GM18508 (cell line): ENCODE measurements around the gene BHLHA9.
"Not testable (repeated sequence)": the region's sequence is repeated elsewhere in the genome, so short reads cannot be mapped to it uniquely, and the experiment has no call there.

Experiments
- ATAC-seq: cut with Tn5 transposase; IDR thresholded peaks from one replicate; pipeline ENCODE4 v1.9.1; 2021; ENCODE audit warnings: moderate number of reproducible peaks; ENCODE audit not compliant: insufficient read depth, unreplicated experiment

The BHLHA9 gene

DNA sequence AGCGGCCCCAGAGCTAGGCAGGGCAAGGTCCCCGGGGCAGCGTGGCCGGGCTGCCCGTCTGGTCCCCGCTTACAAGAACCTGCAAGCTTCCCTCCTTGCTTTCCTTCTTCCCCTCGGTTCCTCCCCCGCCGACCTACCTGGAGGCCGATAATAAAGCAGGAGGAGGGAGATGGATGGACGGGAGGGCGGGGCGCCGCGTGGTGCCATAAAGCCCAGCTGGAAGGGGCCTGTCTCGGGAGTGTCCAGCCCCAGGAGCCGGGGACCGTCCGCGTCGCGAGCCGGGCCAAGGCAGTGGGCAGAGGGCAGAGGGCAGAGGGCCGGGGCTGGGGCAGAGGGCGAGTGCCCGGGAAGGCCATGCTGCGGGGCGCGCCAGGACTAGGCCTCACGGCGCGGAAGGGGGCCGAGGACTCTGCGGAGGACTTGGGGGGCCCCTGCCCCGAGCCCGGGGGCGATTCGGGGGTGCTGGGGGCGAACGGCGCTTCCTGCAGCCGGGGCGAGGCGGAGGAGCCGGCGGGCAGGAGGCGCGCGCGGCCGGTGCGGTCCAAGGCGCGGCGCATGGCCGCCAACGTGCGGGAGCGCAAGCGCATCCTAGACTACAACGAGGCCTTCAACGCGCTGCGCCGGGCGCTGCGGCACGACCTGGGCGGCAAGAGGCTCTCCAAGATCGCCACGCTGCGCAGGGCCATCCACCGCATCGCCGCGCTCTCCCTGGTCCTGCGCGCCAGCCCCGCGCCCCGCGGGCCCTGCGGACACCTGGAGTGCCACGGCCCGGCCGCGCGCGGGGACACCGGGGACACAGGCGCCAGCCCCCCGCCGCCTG is at the start of gene BHLHA9:
Gene BHLHA9, plus strand, starts transcription at position 235 of the 820 bp plus-strand sequence. Its CDS starts 120 bp downstream, at position 355.
- no peak for ATAC-seq

DNA sequence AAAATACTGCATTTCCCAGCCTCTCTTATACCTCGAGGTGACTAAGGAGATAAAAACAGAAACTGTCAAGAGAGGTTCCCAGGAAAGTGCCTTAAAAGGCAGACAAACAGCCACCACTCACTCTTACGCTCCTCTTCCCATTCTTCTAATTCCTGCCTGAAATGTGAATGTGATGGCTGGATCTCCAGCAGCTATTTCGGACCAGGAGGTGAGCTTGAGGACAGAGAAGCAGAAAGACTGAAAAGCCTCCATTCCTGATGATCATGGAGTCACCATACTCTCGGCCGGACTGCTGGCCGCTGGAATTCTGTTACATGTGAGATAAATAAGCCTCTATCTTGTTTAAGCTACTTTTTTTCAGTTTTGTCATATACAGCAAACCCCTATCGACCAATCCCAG is 49.0 kb upstream of the BHLHA9 start:
- ATAC-seq = no peak

DNA sequence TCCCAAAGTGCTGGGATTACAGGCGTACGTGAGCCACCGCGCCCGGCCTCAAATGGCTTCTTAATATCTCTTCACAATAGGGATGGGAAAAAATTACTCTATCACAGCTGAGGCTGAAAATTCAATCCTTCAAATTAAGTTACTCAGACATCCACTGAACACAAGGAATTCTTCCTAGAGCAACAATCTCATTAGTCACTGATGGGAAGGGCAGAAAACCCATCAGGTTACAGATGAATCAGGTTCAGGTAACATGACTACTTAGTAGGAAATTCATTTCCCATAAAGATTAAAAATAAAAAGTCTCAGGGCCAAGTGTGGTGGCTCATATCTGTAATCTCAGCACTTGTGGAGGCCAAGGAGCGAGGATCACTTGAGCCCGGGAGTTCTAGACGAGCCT is 47.9 kb upstream of the BHLHA9 start:
- ATAC-seq = no peak

DNA sequence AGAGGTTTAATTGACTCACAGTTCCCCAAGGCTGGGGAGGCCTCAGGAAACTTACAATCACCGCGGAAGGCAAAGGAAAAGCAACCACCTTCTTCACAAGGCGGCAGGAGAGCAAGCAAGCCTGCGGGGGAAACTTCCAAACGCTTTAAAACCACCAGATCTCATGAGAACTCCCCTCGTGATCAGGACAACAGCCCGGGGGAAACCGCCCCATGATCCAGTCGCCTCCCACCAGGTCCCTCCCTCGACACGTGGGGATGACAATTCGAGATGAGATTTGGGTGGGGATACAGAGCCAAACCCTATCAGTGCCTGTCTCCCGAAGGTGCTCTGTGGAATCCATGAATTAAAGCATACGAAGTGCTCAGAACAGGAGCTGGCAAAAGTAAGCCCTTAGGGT is 46.6 kb upstream of the BHLHA9 start:
- ATAC-seq = no peak

DNA sequence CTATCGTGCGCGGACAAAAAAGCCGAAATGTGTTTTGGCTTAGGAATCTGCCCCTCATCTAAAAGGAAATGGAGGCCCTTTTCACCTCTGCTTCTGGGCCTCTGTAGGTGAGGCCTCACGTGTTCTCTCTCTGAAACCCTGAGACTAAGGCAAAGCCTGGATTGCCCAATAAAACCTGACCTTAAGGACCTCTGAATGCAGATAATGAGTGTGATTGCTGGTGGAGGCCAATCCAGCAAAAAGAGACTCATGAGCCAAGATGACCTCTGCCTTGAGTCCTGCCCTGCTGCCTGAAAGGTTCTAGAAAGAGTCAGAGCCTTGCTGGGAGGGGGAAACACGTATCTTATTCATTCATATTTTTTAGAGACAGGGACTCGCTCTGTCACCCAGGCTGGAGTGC is 45.9 kb upstream of the BHLHA9 start:
- ATAC-seq = no peak

DNA sequence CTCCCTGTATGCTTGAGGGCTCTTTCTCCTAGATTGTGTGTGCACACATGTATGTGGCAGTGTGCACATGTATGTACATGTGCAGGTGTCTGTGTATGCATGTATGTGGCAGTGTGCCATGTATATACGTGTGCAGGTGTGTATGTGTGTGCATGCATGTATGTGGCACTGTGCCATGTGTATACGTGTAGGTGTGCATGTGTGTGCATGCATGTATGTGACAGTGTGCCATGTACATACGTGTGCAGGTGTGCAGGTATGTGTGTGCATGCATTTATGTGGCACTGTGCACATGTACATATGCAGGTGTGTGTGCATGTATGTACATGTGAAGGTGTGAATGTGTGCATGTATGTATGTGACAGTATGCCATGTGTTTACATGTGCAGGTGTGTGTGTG is 43.9 kb upstream of the BHLHA9 start:
- ATAC-seq = no peak

DNA sequence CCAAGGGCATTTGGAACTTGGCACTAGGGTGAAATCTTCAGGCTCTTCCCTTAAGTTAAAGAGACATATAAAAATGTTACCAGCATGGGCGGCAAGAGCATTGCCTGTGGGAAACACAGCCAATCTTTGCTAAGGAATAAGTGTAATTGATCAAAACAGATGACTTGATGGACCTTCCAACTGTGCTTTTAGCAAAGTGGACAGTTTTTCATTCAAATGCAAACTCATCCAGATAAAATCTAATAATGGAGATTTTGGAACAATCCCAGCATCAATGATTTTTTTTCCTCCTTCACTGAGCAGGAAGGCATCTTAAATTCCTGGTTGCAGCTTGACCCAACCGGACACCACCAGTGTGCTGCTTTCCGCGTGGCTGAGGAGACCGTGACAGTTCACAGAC is 42.9 kb upstream of the BHLHA9 start:
- no peak for ATAC-seq

DNA sequence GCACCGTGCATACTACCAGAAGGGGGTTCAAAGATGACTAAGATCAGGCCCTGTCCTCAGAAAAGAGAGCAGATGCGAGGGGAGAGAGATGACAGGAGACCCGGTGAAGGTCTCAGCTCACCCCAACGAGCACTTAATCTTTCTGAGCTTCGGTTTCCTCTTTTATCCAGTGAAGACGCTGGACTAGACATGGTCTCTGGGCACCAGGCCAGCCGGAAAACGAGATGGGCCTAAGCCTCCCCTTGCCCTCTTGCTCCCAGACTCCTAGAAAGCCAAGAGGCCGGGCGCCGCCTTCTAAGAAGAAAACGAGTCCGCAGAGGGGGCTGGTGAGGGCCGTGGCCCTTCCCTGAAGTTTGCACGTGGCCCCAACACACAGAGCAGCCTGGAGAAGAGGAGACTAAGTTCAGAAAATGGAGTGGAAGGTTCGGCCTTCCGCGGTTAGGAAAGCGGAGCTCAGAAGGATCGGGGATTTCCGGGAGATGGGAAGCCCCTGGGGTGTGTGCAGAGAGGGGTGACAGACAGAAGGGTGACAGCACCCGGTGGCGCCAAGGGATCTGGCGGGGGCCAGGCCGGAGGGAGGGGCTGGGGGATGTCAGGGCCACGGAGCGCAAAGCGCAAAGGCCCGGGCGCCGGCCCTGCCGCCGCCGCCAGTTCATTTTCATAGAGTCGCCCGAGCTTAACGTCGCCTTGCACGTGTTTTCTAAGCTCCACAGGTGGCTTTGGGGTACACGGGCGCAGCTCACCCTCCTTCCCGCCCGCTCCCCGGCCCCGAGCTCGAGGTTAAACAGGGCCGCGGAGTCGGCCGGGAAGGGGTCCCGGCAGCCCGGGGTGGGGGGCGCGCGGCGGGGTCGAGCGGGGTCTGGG is 42.1 kb upstream of the BHLHA9 start:
- ATAC-seq = no peak

DNA sequence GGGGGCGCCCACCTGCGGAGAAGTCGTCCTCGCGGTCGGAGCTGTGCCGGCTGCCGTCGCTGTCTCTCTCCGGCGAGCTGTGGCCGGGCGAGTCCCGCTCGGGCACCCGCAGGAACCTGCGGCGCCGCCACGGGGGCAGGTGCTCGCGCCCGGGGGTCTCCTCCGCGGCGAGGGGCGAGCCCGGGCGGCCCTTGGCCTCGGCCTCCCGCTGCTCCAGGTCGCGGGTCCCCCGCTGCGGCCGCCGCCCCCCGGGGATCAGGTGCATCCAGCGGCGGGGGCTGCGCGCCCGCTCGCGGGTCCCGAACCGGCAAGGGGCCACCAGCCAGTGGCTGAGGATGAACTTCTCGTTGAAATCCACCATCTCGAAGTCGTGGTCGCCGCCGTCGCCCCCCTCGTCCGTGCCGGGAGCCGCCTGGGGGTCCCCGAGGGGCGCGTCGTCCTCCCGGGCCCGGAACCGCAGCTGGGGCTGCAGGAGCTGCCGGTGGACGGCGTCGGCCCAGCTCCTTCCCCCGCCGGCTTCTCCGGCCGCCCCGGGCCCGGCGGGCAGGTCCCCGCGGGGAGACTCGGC is 41.4 kb upstream of the BHLHA9 start:
- ATAC-seq = no peak

DNA sequence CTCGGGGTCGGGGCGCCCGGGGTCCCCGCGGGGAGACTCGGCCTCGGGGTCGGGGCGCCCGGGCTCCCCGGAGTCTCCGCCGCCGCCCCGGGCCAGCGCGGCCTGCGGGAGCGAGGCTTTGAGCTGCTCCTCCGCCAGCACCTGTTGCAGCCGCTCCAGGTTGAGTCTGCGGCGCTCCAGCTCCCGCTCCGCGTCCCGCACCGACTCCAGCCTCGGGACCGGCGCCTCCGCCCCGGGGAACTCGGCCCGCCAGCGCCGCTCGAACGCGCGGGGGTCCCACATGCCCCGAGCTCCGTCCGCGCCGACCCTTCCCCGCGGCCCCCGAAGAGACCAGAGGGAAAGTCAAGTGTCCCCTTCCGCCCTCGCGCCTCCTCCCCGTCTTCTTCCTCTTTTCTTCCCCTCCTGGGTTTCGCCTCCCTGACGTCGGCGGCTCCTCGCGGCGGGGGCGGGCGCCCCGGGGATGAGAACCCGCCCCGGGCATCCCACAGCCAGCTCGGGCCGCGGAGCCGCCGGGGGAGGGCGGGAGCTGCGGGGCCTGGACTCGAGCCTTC is 40.8 kb upstream of the BHLHA9 start:
- ATAC-seq = no peak

DNA sequence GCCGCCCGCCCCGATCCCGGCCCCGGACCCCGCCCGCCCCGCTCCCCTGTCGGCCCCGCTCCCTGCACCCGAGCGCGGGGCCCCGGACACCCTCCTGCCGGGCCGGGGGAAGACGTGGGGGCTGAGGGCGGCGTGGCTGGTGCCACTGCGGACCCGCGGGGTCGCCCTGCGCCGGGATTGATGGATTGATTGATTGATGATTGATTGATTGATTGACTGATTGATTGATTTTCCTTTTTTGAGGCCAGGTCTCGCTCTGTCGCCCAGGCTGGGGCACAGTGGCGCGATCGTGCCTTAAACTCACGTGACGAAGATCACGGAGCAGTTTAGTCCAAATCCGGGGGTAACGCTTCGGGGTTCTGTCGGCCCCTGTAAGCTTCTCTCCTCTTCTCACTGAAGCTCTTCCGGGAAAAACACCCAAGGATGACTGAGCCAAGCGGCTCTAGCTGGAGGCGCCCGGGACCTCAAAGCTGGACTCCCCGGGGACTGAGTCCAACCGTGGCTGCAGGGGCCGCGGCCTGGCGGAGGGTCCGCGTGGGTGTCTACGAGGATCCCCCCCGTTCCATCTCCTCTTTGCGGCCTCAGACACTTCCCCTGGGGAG is 40.2 kb upstream of the BHLHA9 start:
- no peak for ATAC-seq

DNA sequence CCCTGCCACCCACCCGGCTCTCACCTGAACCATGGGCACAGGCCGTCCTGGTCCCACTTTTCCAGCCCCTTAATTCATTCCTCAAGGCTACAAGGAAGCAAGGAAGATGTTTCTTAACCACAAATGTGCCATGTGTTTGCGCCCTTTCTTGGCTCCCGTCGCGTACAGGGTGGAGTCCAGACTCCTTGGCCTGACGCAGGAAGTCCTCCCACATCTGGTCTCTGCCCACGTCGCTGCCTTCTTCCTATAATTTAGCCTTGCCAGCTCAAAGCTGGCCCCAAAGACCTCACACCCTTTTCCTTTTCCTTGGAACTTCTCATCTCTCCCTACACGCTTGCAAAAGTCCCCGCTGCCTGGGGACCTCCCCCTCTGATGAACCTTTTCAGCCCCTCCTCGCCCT is 38.8 kb upstream of the BHLHA9 start:
- no peak for ATAC-seq

DNA sequence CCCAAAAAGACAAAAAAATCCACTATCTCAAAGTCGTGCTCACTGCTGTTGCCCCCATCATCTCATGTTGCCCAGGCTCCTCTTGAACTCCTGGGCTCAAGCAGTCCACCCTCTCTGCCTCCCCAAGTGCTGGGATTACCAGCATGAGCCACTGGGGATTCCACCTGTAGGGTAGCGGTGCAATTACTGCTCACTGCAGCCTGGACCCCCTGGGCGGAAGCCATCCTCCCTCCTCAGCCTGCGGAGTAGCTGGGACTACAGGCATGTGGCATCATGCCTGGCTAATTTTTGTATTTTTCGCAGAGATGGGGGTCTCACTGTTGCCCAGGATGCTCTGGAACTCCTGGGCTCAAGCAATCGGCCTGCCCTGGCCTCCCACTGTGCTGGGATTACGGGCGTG is 37.9 kb upstream of the BHLHA9 start:
- ATAC-seq = no peak

DNA sequence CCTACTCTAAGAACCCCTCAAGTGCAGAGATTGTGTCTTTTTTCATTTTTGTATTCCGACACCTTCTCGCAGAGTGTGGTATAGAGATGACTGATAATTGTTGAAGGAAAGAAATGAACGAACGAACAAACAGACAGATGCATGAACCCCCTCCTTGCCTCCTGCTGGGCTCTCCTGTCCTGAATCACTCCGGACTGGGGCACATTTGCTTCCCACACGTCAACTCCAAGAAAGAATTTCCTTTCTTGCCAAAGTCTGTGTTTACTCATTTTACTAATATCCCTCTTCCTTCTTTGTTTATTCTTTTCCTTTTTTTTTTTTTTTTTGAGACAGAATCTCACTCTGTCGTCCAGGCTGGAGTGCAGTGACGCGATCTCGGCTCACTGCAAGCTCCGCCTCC is 37.5 kb upstream of the BHLHA9 start:
- ATAC-seq = no peak

DNA sequence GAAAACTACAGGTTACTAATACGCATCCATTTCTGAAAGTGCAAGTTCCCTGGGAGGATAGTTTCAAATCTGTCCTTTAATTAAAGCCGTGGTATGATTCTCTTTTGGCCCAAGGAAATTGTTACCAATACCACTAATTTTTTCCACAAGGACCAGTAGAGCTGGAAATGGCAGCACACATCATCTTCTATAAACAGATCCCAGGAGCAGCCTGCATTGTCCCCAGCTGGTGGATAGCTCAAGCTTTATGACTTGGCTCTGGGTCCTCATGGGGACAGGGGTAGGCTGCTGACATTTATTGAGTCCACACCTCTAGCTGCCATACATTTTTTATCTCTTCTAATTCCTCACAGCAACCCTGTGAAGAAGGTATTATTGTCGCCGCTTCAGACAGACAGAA is 35.8 kb upstream of the BHLHA9 start:
- ATAC-seq = no peak

DNA sequence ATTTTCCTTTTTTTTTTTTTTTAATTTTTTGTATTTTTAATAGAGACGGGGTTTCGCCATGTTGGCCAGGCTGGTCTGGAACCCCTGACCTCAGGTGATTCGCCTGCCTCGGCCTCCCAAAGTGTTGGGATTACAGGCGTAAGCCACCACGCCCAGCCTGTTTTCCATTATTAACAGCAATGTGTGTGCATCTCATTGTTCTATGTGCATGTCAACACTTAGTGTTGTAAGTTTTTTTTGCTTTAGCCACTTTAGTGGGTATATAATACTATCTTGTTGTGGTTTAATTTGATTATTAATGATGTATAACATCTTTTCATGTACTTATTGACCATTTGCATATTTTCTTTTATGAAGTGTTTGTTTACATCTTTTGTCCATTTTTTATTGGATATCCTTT is 32.8 kb upstream of the BHLHA9 start:
- ATAC-seq = no peak

DNA sequence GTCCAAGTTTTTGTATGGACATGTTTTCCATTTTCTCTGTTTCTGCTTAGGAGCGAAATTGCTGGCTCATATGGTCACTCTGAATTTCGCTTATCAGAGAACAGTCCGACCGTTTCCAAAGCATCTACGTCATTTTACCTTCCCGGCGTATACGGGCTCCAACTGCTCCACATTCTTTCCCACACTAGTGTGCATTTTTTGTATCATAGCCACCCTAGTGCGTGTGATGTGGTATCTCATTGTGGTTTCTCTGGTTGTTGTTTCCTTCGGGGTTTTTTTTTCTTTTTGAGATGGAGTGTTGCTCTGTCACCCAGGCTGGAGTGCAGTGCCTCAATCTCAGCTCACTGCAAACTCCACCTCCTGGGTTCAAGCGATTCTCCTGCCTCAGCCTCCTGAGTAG is 31.0 kb upstream of the BHLHA9 start:
- ATAC-seq = no peak

DNA sequence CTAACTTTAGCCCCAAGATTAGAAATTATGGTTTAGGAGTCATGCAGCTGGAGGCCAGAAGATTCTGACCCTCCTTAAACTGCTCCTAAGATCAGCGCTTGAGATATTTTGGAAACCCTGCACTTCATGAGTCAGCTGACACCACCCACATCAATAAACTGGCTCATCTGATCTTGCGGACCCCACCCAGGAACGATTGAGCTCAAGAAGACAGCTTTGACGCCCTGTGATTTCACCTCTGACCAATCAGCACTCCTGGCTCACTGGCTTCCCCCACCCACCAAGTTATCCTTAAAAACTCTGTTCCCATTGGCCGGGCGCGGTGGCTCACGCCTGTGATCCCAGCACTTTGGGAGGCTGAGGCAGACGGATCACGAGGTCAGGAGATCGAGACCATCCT is 29.8 kb upstream of the BHLHA9 start:
- ATAC-seq = not testable (repeated sequence)

DNA sequence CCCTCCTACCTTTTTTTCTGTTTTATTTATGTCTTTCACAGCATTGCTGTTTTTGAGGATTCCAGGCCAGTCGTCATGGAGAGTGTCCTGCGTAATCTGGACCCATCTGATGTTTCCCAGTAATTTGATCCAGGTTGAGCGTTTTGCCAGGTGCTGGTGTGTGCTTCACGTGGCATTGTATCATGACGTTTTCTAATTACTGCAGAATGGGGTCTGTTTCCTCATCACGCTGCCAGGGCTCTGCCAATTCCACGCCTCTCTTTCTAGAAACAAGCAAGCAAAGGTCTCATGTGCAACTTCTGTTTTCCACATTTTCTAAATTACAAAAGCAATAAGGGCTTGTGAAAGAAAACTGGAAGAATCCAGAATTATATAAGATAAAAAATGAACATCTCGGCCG is 28.3 kb upstream of the BHLHA9 start:
- ATAC-seq = no peak

DNA sequence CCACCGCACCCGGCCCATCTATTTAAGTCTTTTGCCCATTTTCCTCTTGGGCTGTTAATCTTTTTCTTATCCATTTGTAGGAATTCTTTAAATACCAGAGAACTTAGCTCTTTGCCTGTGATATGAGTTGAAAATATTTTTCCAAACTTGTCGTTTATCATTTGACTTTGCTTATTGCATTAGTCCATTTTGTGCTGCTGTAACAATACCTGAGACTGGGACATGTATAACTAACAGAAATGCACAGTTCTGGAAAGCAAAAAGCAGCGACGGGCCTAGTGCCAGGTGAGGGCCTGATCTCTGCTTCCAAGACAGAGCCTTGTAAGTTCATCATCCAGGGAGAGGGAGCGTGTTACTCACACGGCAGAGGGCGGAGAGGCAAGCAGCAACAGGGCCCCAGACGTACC is 25.6 kb upstream of the BHLHA9 start:
- ATAC-seq = no peak
